ENCODE data around the gene SERPIND1. TPM values are rescaled to one million over a fixed set of nuclear protein-coding genes. Genes with fewer than 3 reads are reported as not detected.

SERPIND1 gene
- total and polyA plus RNA-seq, 2 experiments from 2014 or later = 50.9 to 56.8 TPM

DNA sequence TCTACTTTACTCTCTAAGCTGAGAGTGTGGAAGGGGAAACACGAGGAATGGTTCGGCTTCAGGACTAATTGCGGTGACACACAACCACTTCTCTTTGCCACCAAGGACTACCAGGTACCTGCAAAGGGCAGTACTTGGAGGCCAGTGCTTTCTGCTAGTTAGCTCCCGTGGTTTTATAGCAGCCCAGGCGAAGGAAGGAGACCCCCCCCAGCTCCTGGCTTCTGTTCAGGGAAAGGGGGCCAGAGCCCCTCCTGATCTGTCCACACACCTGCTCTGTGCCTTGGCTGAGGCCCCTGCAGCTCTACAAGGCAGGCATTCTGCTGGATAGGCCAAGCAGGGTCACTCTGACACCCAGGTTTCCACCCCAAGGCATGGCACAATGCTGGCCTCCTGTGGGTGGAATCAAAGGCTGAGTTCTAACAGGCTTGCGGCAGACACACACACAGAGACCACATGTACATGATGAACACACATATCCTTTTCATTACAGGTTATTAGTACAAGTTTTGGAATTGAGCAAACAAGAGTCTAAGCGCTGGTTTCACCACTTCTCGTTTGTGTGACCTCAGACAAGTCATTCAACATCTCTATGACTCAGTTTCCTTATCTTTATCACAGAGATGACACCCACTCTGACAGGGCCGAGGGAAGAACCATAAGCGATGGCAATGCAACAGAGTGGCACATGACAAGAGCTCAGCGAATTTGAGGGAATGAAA is 7.5 kb downstream of the SERPIND1 start:
- DNase-seq (ENCODE audit: low spot score) = no peak
- Histone ChIP-seq H3K36me3 (replicated peaks; ENCODE audit: insufficient read depth, low read depth) (no peaks in the 10 kb centered on the region), H3K27ac (no peak overlapping the region)

GRCh38 chr22:20782083-20782482 is 8.2 kb downstream of the SERPIND1 start:
- Histone ChIP-seq H3K9me3 (ENCODE audit: low read depth) (no peaks in the 10 kb centered on the region), H3K4me2 (no peak overlapping the region), H2AFZ (no peak overlapping the region), H4K20me1 (ENCODE audit: insufficient read depth, poor library complexity, severe bottlenecking) (no peaks in the 10 kb centered on the region), H3K27ac (no peak overlapping the region), H3K4me1 (ENCODE audit: insufficient read depth) (peaks cover 17% of the 10 kb centered on the region), H3K79me2 (no peaks in the 10 kb centered on the region), H3K27me3 (no peaks in the 10 kb centered on the region), H3K36me3 (replicated peaks; ENCODE audit: insufficient read depth, low read depth) (no peaks in the 10 kb centered on the region), H3K4me3 (no peak overlapping the region), H3K9me2 (replicated peaks; ENCODE audit: insufficient read depth) (no peaks in the 10 kb centered on the region)
- TF ChIP-seq EZH2 (IDR thresholded peaks at IDR 0.05; ENCODE audit: borderline replicate concordance) (no peak), EZH2phosphoT487 (IDR thresholded peaks at IDR 0.05; ENCODE audit: low read depth, severe bottlenecking, unreplicated experiment) (no peak)
- TF ChIP-seq, protein P1, sequence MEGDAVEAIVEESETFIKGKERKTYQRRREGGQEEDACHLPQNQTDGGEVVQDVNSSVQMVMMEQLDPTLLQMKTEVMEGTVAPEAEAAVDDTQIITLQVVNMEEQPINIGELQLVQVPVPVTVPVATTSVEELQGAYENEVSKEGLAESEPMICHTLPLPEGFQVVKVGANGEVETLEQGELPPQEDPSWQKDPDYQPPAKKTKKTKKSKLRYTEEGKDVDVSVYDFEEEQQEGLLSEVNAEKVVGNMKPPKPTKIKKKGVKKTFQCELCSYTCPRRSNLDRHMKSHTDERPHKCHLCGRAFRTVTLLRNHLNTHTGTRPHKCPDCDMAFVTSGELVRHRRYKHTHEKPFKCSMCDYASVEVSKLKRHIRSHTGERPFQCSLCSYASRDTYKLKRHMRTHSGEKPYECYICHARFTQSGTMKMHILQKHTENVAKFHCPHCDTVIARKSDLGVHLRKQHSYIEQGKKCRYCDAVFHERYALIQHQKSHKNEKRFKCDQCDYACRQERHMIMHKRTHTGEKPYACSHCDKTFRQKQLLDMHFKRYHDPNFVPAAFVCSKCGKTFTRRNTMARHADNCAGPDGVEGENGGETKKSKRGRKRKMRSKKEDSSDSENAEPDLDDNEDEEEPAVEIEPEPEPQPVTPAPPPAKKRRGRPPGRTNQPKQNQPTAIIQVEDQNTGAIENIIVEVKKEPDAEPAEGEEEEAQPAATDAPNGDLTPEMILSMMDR (IDR thresholded peaks at IDR 0.05; ENCODE audit: poor library complexity) = no peak
- WGBS (ENCODE audit: low lambda C conversion rate, missing lambda C conversion rate) = 94% methylated on average over 4 of the region's 4 CpGs
- DNase-seq (ENCODE audit: low spot score) = no peak

More for the DNA sequence above, 7.5 kb downstream of the SERPIND1 start:
- Histone ChIP-seq H3K4me2 (no peak overlapping the region), H3K9me3 (ENCODE audit: low read depth) (no peaks in the 10 kb centered on the region), H4K20me1 (ENCODE audit: insufficient read depth, poor library complexity, severe bottlenecking) (no peaks in the 10 kb centered on the region), H3K9me2 (replicated peaks; ENCODE audit: insufficient read depth) (no peaks in the 10 kb centered on the region), H3K4me3 (no peak overlapping the region), H3K79me2 (no peaks in the 10 kb centered on the region), H2AFZ (no peak overlapping the region), H3K4me1 (ENCODE audit: insufficient read depth) (peaks cover 23% of the 10 kb centered on the region), H3K27me3 (no peaks in the 10 kb centered on the region)
- 88% methylated on average over 11 of the region's 11 CpGs for WGBS (ENCODE audit: low lambda C conversion rate, missing lambda C conversion rate)
- TF ChIP-seq, protein P1 (IDR thresholded peaks at IDR 0.05; ENCODE audit: poor library complexity) = no peak
- TF ChIP-seq EZH2phosphoT487 (IDR thresholded peaks at IDR 0.05; ENCODE audit: low read depth, severe bottlenecking, unreplicated experiment) (no peak), EZH2 (IDR thresholded peaks at IDR 0.05; ENCODE audit: borderline replicate concordance) (no peak)

GRCh38 chr22:20782596-20783299 is 8.8 kb downstream of the SERPIND1 start:
- Histone ChIP-seq H3K4me2 (no peak overlapping the region), H3K27me3 (no peaks in the 10 kb centered on the region), H3K9me2 (replicated peaks; ENCODE audit: insufficient read depth) (no peaks in the 10 kb centered on the region), H3K79me2 (no peaks in the 10 kb centered on the region), H3K27ac (no peak overlapping the region), H3K9me3 (ENCODE audit: low read depth) (no peaks in the 10 kb centered on the region), H4K20me1 (ENCODE audit: insufficient read depth, poor library complexity, severe bottlenecking) (no peaks in the 10 kb centered on the region), H3K4me3 (no peak overlapping the region), H3K36me3 (replicated peaks; ENCODE audit: insufficient read depth, low read depth) (no peaks in the 10 kb centered on the region), H2AFZ (no peak overlapping the region), H3K4me1 (ENCODE audit: insufficient read depth) (peaks cover 12% of the 10 kb centered on the region)
- DNase-seq (ENCODE audit: low spot score) = no peak
- no peak for TF ChIP-seq EZH2 (IDR thresholded peaks at IDR 0.05; ENCODE audit: borderline replicate concordance)
- TF ChIP-seq, protein P1 (IDR thresholded peaks at IDR 0.05; ENCODE audit: poor library complexity) = no peak
- no peak for TF ChIP-seq EZH2phosphoT487 (IDR thresholded peaks at IDR 0.05; ENCODE audit: low read depth, severe bottlenecking, unreplicated experiment)
- WGBS (ENCODE audit: low lambda C conversion rate, missing lambda C conversion rate) = 96% methylated on average over 4 of the region's 4 CpGs
